HepG2 (cell line): Measurements from ENCODE around the gene XPC. TPM values are rescaled to one million over a fixed set of nuclear protein-coding genes. Genes with fewer than 3 reads are reported as not detected.

Source experiments
- MED1 ChIP-seq: sonication (generic); formaldehyde crosslinking; IDR thresholded peaks from 2 replicates; pipeline ENCODE4 v1.4.0; 2020; ENCODE audit warnings: missing genetic modification reagents
- MXI1 ChIP-seq: IDR thresholded peaks from 3 replicates; pipeline ENCODE4 v1.6.1; 2012; ENCODE audit warnings: low read depth, low read length, inconsistent platforms, borderline replicate concordance
- NKX3-1 ChIP-seq: sonication (generic); formaldehyde crosslinking; IDR thresholded peaks from 2 replicates; pipeline ENCODE4 v1.5.0; 2020; ENCODE audit warnings: missing genetic modification reagents
- PPARG ChIP-seq: conservative IDR thresholded peaks from 2 replicates; pipeline ENCODE4 v1.6.1; 2016; ENCODE audit warnings: missing biosample characterization, missing genetic modification reagents
- SKI ChIP-seq: fragments of 450-650 bp; IDR thresholded peaks from one replicate; pipeline ENCODE4 v1.6.1; 2018; ENCODE audit warnings: mild to moderate bottlenecking; ENCODE audit not compliant: partially characterized antibody
- ZNF607 ChIP-seq: sonication (generic); formaldehyde crosslinking; IDR thresholded peaks from 2 replicates; pipeline ENCODE4 v1.5.1; 2020; ENCODE audit warnings: missing genetic modification reagents, mild to moderate bottlenecking, borderline replicate concordance
- polyA plus RNA-seq, 8 experiments: library from polyadenylated mRNA; depleted of rRNA in 3 of 8; stranded (reverse) in 7 of 8; unstranded in 1 of 8; fragments of >200 nt; fragmentation: Illumina TruSeq in 4 of 8; extraction: Trizol in 4 of 8; gene quantifications; 2 replicates each; pipeline versions ENCODE4 v1.2.1 to v1.2.3, GENCODE V29; 2011 to 2016; ENCODE audit warnings: low read depth in 4 of 8, missing spikeins in 1 of 8, mixed read lengths in 1 of 8; ENCODE audit not compliant: insufficient read depth in 1 of 8
- total RNA-seq, 5 experiments: library from RNA; depleted of rRNA; stranded (reverse); fragments of >200 nt; fragmentation: Illumina TruSeq; extraction: Trizol; gene quantifications; 2 replicates each; pipeline ENCODE4 v1.2.3, GENCODE V29; 2016; ENCODE audit warnings: low read depth in 1 of 5
- TF ChIP-seq, protein P1 (sequence below): IDR thresholded peaks from 2 replicates; pipeline ENCODE4 v1.6.1; 2012; ENCODE audit warnings: low read length, improper control_type of control experiment
- TF ChIP-seq, protein P2 (sequence below): sonication (generic); formaldehyde crosslinking; IDR thresholded peaks from 2 replicates; pipeline ENCODE4 v1.4.0; 2020; ENCODE audit warnings: missing genetic modification reagents, borderline replicate concordance
- TF ChIP-seq, protein P3 (sequence below): sonication (generic); formaldehyde crosslinking; IDR thresholded peaks from 2 replicates; pipeline ENCODE4 v1.4.0; 2020; ENCODE audit warnings: low read depth, mild to moderate bottlenecking, missing genetic modification reagents

The XPC gene
- total and polyA plus RNA-seq, 2 of the 13 experiments (the other 11 are each of a cell fraction or from before 2014, with no cell fraction given), result 9.4 to 24.1 TPM

DNA sequence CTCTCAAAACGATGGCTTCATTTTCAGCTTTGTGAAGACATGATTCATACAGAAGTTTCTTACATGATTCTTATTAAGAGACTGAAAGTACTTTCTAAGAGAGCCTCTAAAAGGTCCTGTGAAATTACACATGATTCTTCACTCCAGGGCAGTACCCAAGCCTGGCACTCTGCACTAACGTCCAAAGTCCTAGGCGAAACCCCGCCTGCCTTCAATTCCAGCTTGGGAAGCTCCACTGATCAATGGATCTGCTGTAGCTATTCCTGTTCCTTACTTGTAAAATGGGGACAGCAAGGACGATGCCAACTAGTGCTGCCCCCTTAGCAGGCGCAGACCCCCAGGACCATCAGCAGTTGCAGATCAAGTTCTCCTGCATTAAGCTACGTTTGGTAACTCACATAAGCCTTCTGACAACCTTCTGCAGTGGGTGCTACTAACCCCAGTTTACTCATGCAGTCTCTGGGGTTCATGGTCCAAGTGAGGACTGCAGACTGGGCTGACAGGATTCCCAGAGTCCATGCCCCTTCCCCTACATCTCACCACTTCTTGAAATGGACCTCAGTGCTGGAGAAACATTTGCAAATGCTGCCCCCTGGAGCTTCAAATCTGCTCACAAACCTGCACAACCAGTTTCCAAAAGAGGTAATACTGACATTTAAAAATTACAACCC, 64.3 kb downstream of the XPC start (continued):
- TF ChIP-seq, protein P1, sequence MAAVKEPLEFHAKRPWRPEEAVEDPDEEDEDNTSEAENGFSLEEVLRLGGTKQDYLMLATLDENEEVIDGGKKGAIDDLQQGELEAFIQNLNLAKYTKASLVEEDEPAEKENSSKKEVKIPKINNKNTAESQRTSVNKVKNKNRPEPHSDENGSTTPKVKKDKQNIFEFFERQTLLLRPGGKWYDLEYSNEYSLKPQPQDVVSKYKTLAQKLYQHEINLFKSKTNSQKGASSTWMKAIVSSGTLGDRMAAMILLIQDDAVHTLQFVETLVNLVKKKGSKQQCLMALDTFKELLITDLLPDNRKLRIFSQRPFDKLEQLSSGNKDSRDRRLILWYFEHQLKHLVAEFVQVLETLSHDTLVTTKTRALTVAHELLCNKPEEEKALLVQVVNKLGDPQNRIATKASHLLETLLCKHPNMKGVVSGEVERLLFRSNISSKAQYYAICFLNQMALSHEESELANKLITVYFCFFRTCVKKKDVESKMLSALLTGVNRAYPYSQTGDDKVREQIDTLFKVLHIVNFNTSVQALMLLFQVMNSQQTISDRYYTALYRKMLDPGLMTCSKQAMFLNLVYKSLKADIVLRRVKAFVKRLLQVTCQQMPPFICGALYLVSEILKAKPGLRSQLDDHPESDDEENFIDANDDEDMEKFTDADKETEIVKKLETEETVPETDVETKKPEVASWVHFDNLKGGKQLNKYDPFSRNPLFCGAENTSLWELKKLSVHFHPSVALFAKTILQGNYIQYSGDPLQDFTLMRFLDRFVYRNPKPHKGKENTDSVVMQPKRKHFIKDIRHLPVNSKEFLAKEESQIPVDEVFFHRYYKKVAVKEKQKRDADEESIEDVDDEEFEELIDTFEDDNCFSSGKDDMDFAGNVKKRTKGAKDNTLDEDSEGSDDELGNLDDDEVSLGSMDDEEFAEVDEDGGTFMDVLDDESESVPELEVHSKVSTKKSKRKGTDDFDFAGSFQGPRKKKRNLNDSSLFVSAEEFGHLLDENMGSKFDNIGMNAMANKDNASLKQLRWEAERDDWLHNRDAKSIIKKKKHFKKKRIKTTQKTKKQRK, result no peak
- TF ChIP-seq NKX3-1 (no peak), ZNF607 (0 out of 2 replicates have a peak, but pooled peaks have one; percentile 32), MXI1 (peak; percentile 49; the same call in 1 of the 3 replicates), SKI (peak; percentile 50), PPARG (CRISPR knock-in tag) (peak; percentile 95), MED1 (CRISPR knock-in tag) (0 out of 2 replicates have a peak, but pooled peaks have one; percentile 38)
- TF ChIP-seq, protein P2, sequence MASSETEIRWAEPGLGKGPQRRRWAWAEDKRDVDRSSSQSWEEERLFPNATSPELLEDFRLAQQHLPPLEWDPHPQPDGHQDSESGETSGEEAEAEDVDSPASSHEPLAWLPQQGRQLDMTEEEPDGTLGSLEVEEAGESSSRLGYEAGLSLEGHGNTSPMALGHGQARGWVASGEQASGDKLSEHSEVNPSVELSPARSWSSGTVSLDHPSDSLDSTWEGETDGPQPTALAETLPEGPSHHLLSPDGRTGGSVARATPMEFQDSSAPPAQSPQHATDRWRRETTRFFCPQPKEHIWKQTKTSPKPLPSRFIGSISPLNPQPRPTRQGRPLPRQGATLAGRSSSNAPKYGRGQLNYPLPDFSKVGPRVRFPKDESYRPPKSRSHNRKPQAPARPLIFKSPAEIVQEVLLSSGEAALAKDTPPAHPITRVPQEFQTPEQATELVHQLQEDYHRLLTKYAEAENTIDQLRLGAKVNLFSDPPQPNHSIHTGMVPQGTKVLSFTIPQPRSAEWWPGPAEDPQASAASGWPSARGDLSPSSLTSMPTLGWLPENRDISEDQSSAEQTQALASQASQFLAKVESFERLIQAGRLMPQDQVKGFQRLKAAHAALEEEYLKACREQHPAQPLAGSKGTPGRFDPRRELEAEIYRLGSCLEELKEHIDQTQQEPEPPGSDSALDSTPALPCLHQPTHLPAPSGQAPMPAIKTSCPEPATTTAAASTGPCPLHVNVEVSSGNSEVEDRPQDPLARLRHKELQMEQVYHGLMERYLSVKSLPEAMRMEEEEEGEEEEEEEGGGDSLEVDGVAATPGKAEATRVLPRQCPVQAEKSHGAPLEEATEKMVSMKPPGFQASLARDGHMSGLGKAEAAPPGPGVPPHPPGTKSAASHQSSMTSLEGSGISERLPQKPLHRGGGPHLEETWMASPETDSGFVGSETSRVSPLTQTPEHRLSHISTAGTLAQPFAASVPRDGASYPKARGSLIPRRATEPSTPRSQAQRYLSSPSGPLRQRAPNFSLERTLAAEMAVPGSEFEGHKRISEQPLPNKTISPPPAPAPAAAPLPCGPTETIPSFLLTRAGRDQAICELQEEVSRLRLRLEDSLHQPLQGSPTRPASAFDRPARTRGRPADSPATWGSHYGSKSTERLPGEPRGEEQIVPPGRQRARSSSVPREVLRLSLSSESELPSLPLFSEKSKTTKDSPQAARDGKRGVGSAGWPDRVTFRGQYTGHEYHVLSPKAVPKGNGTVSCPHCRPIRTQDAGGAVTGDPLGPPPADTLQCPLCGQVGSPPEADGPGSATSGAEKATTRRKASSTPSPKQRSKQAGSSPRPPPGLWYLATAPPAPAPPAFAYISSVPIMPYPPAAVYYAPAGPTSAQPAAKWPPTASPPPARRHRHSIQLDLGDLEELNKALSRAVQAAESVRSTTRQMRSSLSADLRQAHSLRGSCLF (CRISPR knock-in tag), result no peak
- TF ChIP-seq, protein P3, sequence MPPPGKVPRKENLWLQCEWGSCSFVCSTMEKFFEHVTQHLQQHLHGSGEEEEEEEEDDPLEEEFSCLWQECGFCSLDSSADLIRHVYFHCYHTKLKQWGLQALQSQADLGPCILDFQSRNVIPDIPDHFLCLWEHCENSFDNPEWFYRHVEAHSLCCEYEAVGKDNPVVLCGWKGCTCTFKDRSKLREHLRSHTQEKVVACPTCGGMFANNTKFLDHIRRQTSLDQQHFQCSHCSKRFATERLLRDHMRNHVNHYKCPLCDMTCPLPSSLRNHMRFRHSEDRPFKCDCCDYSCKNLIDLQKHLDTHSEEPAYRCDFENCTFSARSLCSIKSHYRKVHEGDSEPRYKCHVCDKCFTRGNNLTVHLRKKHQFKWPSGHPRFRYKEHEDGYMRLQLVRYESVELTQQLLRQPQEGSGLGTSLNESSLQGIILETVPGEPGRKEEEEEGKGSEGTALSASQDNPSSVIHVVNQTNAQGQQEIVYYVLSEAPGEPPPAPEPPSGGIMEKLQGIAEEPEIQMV (CRISPR knock-in tag), result no peak
